OCI-LY1 (cell line): ENCODE measurements around the gene ROBO1.

Experiments
- H2AFZ ChIP-seq: fragments of 200-600 bp; sonication (generic), shearing (Covaris generic); 2 replicates; pipeline ENCODE4 v1.6.0; 2014; ENCODE audit warnings: antibody characterized with exemption, mild to moderate bottlenecking, low read length
- H3F3A ChIP-seq: fragments of 200-600 bp; sonication (generic), shearing (Covaris generic); 2 replicates; pipeline ENCODE4 v1.6.0; 2014; ENCODE audit warnings: mild to moderate bottlenecking, antibody characterized with exemption, low read length, moderate library complexity; ENCODE audit not compliant: insufficient read depth
- H3K27ac ChIP-seq: fragments of 200-600 bp; sonication (generic); 2 replicates; pipeline ENCODE4 v1.5.1; 2014; ENCODE audit warnings: low read length, mixed run types, mild to moderate bottlenecking, low read depth; ENCODE audit not compliant: poor library complexity, severe bottlenecking
- H3K27me3 ChIP-seq: fragments of 200-600 bp; sonication (generic); 2 replicates; pipeline ENCODE4 v1.6.0; 2014; ENCODE audit warnings: antibody characterized with exemption, mild to moderate bottlenecking, low read length, moderate library complexity; ENCODE audit not compliant: insufficient read depth
- H3K36me3 ChIP-seq: fragments of 200-600 bp; sonication (generic); 2 replicates; pipeline ENCODE4 v1.6.1; 2014; ENCODE audit warnings: mild to moderate bottlenecking, antibody characterized with exemption, low read length, moderate library complexity, mixed read lengths; ENCODE audit not compliant: insufficient read depth
- H3K4me1 ChIP-seq: fragments of 200-600 bp; sonication (generic); 2 replicates; pipeline ENCODE4 v1.5.1; 2014; ENCODE audit warnings: mild to moderate bottlenecking, low read length, moderate library complexity; ENCODE audit not compliant: insufficient read depth, severe bottlenecking
- H3K4me2 ChIP-seq: fragments of 200-600 bp; sonication (generic), shearing (Covaris generic); 2 replicates; pipeline ENCODE4 v1.6.1; 2014; ENCODE audit warnings: low read length
- H3K4me3 ChIP-seq: fragments of 200-600 bp; sonication (generic); 2 replicates; pipeline ENCODE4 v1.5.1; 2014; ENCODE audit warnings: low read length, low read depth, mild to moderate bottlenecking, mixed read lengths; ENCODE audit not compliant: poor library complexity, severe bottlenecking
- H3K79me2 ChIP-seq: fragments of 200-600 bp; shearing (Covaris generic); 2 replicates; pipeline ENCODE4 v1.6.1; 2016; ENCODE audit warnings: mixed run types, low read length, mixed read lengths; ENCODE audit not compliant: insufficient read depth
- H3K9ac ChIP-seq: fragments of 200-600 bp; sonication (generic), shearing (Covaris generic); 2 replicates; pipeline ENCODE4 v1.6.1; 2014; ENCODE audit warnings: mild to moderate bottlenecking, low read length, mixed read lengths
- H3K9me2 ChIP-seq: fragments of 200-600 bp; sonication (generic), shearing (Covaris generic); 2 replicates; pipeline ENCODE4 v1.6.1; 2014; ENCODE audit warnings: low read depth, mild to moderate bottlenecking, low read length, mixed read lengths
- H3K9me3 ChIP-seq: fragments of 200-600 bp; shearing (Covaris generic); 2 replicates; pipeline ENCODE4 v1.6.1; 2014; ENCODE audit warnings: low read length, mixed read lengths
- H4K20me1 ChIP-seq: fragments of 200-600 bp; sonication (generic), shearing (Covaris generic); 2 replicates; pipeline ENCODE4 v1.6.0; 2016; ENCODE audit warnings: mild to moderate bottlenecking, low read length; ENCODE audit not compliant: insufficient read depth
- CTCF ChIP-seq: fragments of 200-600 bp; sonication (generic), shearing (Covaris generic); IDR thresholded peaks from 2 replicates; pipeline ENCODE4 v1.5.1; 2017; ENCODE audit warnings: mild to moderate bottlenecking, antibody characterized with exemption, low read length, moderate library complexity, mixed read lengths
- EZH2 ChIP-seq: fragments of 200-600 bp; sonication (generic), shearing (Covaris generic); IDR thresholded peaks from 2 replicates; pipeline ENCODE4 v1.8.0; 2017; ENCODE audit warnings: borderline replicate concordance, mixed run types, mild to moderate bottlenecking, antibody characterized with exemption, low read length, moderate library complexity, mixed read lengths

ROBO1 gene

GRCh38 chr3:79366414-79366813, 401.4 kb downstream of the ROBO1 start:
- H3K4me1 ChIP-seq = no peaks in the 10 kb centered on the region
- no peak overlapping the region for H3K4me2 ChIP-seq
- H4K20me1 ChIP-seq = no peaks in the 10 kb centered on the region
- no peaks in the 10 kb centered on the region for H3K27me3 ChIP-seq
- H2AFZ ChIP-seq = no peak overlapping the region
- no peaks in the 10 kb centered on the region for H3K9me3 ChIP-seq
- TF ChIP-seq CTCF (no peak), EZH2 (no peak)
- H3K27ac ChIP-seq = no peak overlapping the region
- H3F3A ChIP-seq = no peaks in the 10 kb centered on the region
- no peaks in the 10 kb centered on the region for H3K36me3 ChIP-seq
- no peak overlapping the region for H3K9ac ChIP-seq
- no peak overlapping the region for H3K4me3 ChIP-seq
- no peaks in the 10 kb centered on the region for H3K79me2 ChIP-seq
- no peaks in the 10 kb centered on the region for H3K9me2 ChIP-seq

GRCh38 chr3:79364784-79365183, 403.0 kb downstream of the ROBO1 start:
- Histone ChIP-seq H4K20me1 (no peaks in the 10 kb centered on the region), H3K79me2 (no peaks in the 10 kb centered on the region), H3K36me3 (no peaks in the 10 kb centered on the region), H3K27ac (no peak overlapping the region), H3K4me1 (no peaks in the 10 kb centered on the region), H3K4me3 (no peak overlapping the region), H3F3A (no peaks in the 10 kb centered on the region), H3K9me2 (no peaks in the 10 kb centered on the region), H3K9ac (no peak overlapping the region), H3K9me3 (no peaks in the 10 kb centered on the region), H2AFZ (no peak overlapping the region), H3K4me2 (no peak overlapping the region), H3K27me3 (no peaks in the 10 kb centered on the region)
- TF ChIP-seq CTCF = no peak

- no peaks in the 10 kb centered on the region for H3K9me2 ChIP-seq
- no peaks in the 10 kb centered on the region for H3K79me2 ChIP-seq
- H3K9ac ChIP-seq = no peak overlapping the region
- no peaks in the 10 kb centered on the region for H3K36me3 ChIP-seq
- H3K4me3 ChIP-seq = no peak overlapping the region
- H3F3A ChIP-seq = no peaks in the 10 kb centered on the region
- no peak for TF ChIP-seq EZH2
- no peak for TF ChIP-seq CTCF
- H3K27me3 ChIP-seq = no peaks in the 10 kb centered on the region
- no peak overlapping the region for H3K4me2 ChIP-seq
- H3K9me3 ChIP-seq = no peaks in the 10 kb centered on the region
- H3K4me1 ChIP-seq = no peaks in the 10 kb centered on the region
- H3K27ac ChIP-seq = no peak overlapping the region
- H4K20me1 ChIP-seq = no peaks in the 10 kb centered on the region
- no peak overlapping the region for H2AFZ ChIP-seq
These were observed 405.1 kb downstream of the ROBO1 start for GRCh38 chr3:79362571-79363270.
